HEK293T (cell line): ENCODE measurements around the gene MAP2K5.

ENCODE experiments used
- ARNT ChIP-seq: fragments of 450-650 bp; IDR thresholded peaks from 2 replicates; pipeline ENCODE4 v1.6.1; 2017; ENCODE audit warnings: mild to moderate bottlenecking
- BHLHE40 ChIP-seq: fragments of 450-650 bp; IDR thresholded peaks from 2 replicates; pipeline ENCODE4 v1.6.1; 2016; ENCODE audit warnings: mild to moderate bottlenecking, moderate library complexity, borderline replicate concordance
- CTBP1 ChIP-seq: fragments of 450-650 bp; IDR thresholded peaks from 2 replicates; pipeline ENCODE4 v1.6.1; 2016; ENCODE audit warnings: borderline replicate concordance
- ELF4 ChIP-seq: fragments of 450-650 bp; IDR thresholded peaks from 2 replicates; pipeline ENCODE4 v1.6.1; 2017; ENCODE audit warnings: antibody characterized with exemption
- FOXA1 ChIP-seq: fragments of 450-650 bp; IDR thresholded peaks from 2 replicates; pipeline ENCODE4 v1.6.1; 2016; ENCODE audit warnings: mild to moderate bottlenecking
- FOXK2 ChIP-seq: fragments of 450-650 bp; IDR thresholded peaks from 2 replicates; pipeline ENCODE4 v1.6.1; 2016; ENCODE audit warnings: mild to moderate bottlenecking
- FOXM1 ChIP-seq: fragments of 450-650 bp; IDR thresholded peaks from 2 replicates; pipeline ENCODE4 v1.6.1; 2017; ENCODE audit warnings: mild to moderate bottlenecking, borderline replicate concordance
- L3MBTL2 ChIP-seq: fragments of 450-650 bp; conservative IDR thresholded peaks from 2 replicates; pipeline ENCODE4 v1.6.1; 2016; ENCODE audit warnings: mild to moderate bottlenecking
- LEF1 ChIP-seq: fragments of 450-650 bp; IDR thresholded peaks from 2 replicates; pipeline ENCODE4 v1.6.1; 2017; ENCODE audit warnings: mild to moderate bottlenecking, borderline replicate concordance
- NFRKB ChIP-seq: fragments of 450-650 bp; IDR thresholded peaks from 2 replicates; pipeline ENCODE4 v1.6.1; 2016; ENCODE audit warnings: mild to moderate bottlenecking, moderate library complexity
- SUZ12 ChIP-seq: fragments of 450-650 bp; IDR thresholded peaks from 2 replicates; pipeline ENCODE4 v1.6.1; 2016; ENCODE audit warnings: mild to moderate bottlenecking
- TARDBP ChIP-seq: fragments of 450-650 bp; IDR thresholded peaks from 2 replicates; pipeline ENCODE4 v1.6.1; 2016
- ZNF384 ChIP-seq: fragments of 450-650 bp; IDR thresholded peaks from 2 replicates; pipeline ENCODE4 v1.6.1; 2016

DNA sequence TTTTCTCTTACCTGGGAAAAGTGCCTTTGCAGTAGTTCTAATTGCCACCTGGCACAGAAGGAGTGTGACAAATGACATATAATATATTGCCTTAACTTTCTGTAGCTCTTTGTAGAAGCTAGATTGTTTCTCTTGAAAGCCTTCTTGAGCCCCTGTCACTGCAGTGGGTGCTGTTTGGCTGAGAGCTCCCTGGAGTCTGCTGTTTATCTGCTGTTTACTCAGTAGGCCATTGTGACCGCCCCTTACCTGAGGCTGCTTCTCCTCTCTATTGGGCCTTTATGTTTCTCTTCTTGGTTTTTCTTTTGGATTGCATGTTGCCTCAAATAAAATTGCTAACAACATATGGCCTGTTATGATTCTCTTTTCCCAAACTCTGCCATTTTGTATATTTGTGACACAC, 16.7 kb downstream of the MAP2K5 start:
- TF ChIP-seq NFRKB: no peak
- no peak for TF ChIP-seq SUZ12
- TF ChIP-seq L3MBTL2: no peak
- TF ChIP-seq TARDBP: no peak
- no peak for TF ChIP-seq ARNT
- no peak for TF ChIP-seq FOXM1
- no peak for TF ChIP-seq BHLHE40
- TF ChIP-seq ELF4: no peak
- TF ChIP-seq FOXK2: no peak
- no peak for TF ChIP-seq FOXA1
- TF ChIP-seq LEF1: no peak
- no peak for TF ChIP-seq ZNF384
- TF ChIP-seq CTBP1: no peak
